Measurements from ENCODE around the gene S1PR2.

DNA sequence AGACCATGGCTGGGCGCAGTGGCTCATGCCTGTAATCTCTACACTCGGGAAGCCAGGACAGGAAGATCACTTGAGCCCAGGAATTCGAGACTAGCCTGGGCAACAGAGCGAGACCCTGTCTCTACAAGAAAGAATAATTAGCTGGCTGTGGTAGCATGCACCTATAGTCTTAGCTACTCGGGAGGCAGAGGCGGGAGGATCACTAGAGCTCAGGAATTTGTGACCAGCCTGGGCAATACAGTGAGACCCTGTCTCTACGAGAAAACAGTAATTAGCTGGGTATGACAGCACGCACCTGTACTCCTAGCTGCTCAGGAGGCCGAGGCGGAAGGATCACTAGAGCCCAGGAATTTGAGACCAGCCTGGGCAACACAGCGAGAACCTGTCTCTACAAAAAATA is 43.8 kb downstream of the S1PR2 start:
- TF ChIP-seq, protein P1, sequence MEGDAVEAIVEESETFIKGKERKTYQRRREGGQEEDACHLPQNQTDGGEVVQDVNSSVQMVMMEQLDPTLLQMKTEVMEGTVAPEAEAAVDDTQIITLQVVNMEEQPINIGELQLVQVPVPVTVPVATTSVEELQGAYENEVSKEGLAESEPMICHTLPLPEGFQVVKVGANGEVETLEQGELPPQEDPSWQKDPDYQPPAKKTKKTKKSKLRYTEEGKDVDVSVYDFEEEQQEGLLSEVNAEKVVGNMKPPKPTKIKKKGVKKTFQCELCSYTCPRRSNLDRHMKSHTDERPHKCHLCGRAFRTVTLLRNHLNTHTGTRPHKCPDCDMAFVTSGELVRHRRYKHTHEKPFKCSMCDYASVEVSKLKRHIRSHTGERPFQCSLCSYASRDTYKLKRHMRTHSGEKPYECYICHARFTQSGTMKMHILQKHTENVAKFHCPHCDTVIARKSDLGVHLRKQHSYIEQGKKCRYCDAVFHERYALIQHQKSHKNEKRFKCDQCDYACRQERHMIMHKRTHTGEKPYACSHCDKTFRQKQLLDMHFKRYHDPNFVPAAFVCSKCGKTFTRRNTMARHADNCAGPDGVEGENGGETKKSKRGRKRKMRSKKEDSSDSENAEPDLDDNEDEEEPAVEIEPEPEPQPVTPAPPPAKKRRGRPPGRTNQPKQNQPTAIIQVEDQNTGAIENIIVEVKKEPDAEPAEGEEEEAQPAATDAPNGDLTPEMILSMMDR (IDR thresholded peaks at IDR 0.05), result no peak
- no peak for TF ChIP-seq POLR2A (IDR thresholded peaks at IDR 0.05)
- TF ChIP-seq EP300 (IDR thresholded peaks at IDR 0.05), result no peak

Measured in ovary (tissue), 3 donors.